ENCODE data around the gene TMEM63C.
"Not testable (repeated sequence)": the region's sequence is repeated elsewhere in the genome, so short reads cannot be mapped to it uniquely, and the experiment has no call there.

TMEM63C gene

DNA sequence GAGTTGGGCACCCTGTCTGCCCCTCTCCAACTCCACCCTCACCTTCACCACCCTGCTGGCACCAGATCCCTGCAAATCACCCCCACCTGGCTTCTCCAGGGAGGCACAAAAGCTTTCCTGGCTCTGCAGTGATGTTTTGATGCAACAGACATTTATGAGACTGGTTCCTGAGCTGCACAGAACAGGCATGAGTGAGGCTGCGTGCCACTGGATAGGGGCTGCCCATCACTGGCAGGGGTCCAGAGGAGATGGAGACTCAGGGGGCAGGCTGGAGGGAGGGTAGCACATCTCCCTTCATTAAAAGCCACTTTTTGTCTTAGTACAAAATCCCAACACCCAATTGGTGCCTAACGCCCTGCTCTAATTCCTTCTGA lies 22.7 kb upstream of the TMEM63C start:
- no peaks in the 10 kb centered on the region for H3K9me3 ChIP-seq (ENCODE audit: control insufficient read depth, insufficient read depth, low read length)
- no peaks in the 10 kb centered on the region for H3K27me3 ChIP-seq (ENCODE audit: control insufficient read depth, insufficient read depth, low read length)
- H3K4me1 ChIP-seq (ENCODE audit: control insufficient read depth, insufficient read depth, low read length): peaks cover 13% of the 10 kb centered on the region
- H3K27ac ChIP-seq (ENCODE audit: low read depth, low read length): no peak overlapping the region
- no peak overlapping the region for H3K9ac ChIP-seq (ENCODE audit: low read depth, low read length)
- H3K36me3 ChIP-seq (ENCODE audit: control insufficient read depth, insufficient read depth, low read length): no peaks in the 10 kb centered on the region
- H3K4me3 ChIP-seq (ENCODE audit: low read depth, low read length): no peak overlapping the region

DNA sequence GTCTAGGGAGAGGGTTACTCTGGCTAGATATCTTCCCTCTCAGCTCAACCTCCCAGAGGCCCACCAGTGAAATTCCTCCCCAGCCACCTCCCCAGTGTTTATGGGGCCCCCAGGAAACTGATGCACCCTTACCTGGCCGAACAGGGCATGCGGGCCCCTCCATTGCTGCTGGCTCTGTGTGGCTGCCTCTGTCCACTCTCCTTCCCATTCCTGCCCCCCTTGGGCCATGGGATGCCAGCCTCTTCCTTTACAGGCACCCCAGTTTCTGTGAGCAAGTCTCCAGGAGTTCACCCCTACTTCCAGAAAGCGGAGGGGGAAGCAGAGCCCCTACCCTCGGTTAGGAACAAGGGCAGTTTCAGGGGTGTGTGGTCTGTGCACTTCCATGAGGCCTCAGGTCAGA lies 20.6 kb upstream of the TMEM63C start:
- no peaks in the 10 kb centered on the region for H3K9me3 ChIP-seq (ENCODE audit: control insufficient read depth, insufficient read depth, low read length)
- peaks cover 13% of the 10 kb centered on the region for H3K4me1 ChIP-seq (ENCODE audit: control insufficient read depth, insufficient read depth, low read length)
- H3K27ac ChIP-seq (ENCODE audit: low read depth, low read length): no peak overlapping the region
- H3K4me3 ChIP-seq (ENCODE audit: low read depth, low read length): no peak overlapping the region
- no peak overlapping the region for H3K9ac ChIP-seq (ENCODE audit: low read depth, low read length)
- no peaks in the 10 kb centered on the region for H3K27me3 ChIP-seq (ENCODE audit: control insufficient read depth, insufficient read depth, low read length)
- no peaks in the 10 kb centered on the region for H3K36me3 ChIP-seq (ENCODE audit: control insufficient read depth, insufficient read depth, low read length)

DNA sequence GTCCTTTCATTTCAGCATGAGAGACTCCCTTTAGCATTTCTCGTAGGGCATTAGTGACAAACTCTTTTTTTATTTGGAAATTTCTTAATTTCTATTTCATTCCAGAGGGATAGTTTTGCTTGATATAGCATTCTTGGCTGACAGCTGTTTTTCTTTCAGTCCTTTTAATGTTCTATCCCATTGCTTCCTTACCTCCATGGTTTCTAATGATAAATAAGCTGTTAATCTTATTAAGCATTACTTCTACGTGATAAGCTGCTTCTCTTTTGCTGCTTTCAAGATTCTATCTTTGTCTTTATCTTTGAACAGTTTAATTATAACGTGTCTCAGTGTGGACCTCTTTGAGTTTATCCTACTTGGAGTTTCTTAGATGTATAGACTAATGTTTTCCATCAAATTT lies 11.6 kb upstream of the TMEM63C start:
- H3K9me3 ChIP-seq (ENCODE audit: control insufficient read depth, insufficient read depth, low read length): peaks cover 7% of the 10 kb centered on the region; the same call in 1 of the 2 replicates
- H3K27me3 ChIP-seq (ENCODE audit: control insufficient read depth, insufficient read depth, low read length): no peaks in the 10 kb centered on the region
- no peak overlapping the region for H3K4me3 ChIP-seq (ENCODE audit: low read depth, low read length)
- no peaks in the 10 kb centered on the region for H3K4me1 ChIP-seq (ENCODE audit: control insufficient read depth, insufficient read depth, low read length)
- no peak overlapping the region for H3K27ac ChIP-seq (ENCODE audit: low read depth, low read length)
- H3K9ac ChIP-seq (ENCODE audit: low read depth, low read length): no peak overlapping the region
- no peaks in the 10 kb centered on the region for H3K36me3 ChIP-seq (ENCODE audit: control insufficient read depth, insufficient read depth, low read length)

DNA sequence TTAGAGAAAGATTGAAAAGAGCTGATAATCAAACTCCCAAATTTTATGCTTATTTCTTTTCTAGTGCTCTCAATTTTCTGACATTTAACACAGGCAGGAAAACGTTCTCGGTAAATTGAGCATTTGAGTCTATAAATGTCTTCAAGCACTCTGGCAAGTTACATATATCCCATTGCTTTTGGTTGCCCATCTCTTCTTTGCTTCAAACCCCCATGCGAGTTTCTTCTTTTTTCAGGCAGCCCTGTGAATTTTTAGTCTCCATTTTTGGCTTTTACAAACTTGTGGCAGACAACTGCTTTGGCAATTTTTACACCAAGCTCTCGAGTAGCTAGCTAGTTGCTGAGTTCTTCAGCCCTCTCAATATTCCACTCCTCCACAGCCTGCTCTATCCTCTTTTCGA lies 8.7 kb upstream of the TMEM63C start:
- Histone ChIP-seq H3K4me1 (ENCODE audit: control insufficient read depth, insufficient read depth, low read length) (no peaks in the 10 kb centered on the region), H3K9me3 (ENCODE audit: control insufficient read depth, insufficient read depth, low read length) (peaks cover 7% of the 10 kb centered on the region; the same call in 1 of the 2 replicates), H3K36me3 (ENCODE audit: control insufficient read depth, insufficient read depth, low read length) (no peaks in the 10 kb centered on the region), H3K27me3 (ENCODE audit: control insufficient read depth, insufficient read depth, low read length) (no peaks in the 10 kb centered on the region), H3K4me3 (ENCODE audit: low read depth, low read length) (no peak overlapping the region), H3K9ac (ENCODE audit: low read depth, low read length) (no peak overlapping the region), H3K27ac (ENCODE audit: low read depth, low read length) (no peak overlapping the region)

DNA sequence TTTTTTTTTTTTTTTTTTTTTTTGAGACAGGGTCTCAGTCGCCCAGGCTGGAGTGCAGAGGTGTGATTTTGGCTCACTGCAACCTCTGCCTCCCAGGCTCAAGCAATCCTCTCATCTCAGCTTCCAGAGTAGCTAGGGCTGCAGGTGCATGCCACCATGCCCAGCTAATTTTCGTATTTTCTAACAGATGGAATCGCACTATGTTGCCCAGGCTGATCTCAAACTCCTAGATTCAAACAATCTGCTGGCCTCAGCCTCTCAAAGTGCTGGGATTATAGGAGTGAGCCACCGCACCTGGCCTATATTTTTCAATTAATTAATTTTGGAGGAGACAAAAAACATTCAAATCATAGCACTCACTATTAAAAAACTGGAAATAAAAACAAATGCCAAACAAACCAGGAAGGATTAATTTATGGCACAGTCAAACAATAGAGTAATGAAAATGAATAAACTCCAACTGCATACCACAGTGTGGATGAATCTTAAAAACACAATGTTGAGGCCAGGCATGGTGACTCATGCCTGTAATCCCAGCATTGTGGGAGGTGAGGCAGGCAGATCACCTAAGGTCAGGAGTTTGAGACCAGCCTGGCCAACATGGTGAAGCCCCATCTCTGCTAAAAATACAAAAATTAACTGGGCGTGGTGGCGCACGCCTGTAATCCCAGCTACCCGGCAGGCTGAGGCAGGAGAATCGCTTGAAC lies 7.5 kb upstream of the TMEM63C start:
- not testable (repeated sequence) for H3K4me3 ChIP-seq (ENCODE audit: low read depth, low read length); H3K27ac ChIP-seq (ENCODE audit: low read depth, low read length); H3K27me3 ChIP-seq (ENCODE audit: control insufficient read depth, insufficient read depth, low read length); H3K9me3 ChIP-seq (ENCODE audit: control insufficient read depth, insufficient read depth, low read length); H3K4me1 ChIP-seq (ENCODE audit: control insufficient read depth, insufficient read depth, low read length); H3K36me3 ChIP-seq (ENCODE audit: control insufficient read depth, insufficient read depth, low read length); H3K9ac ChIP-seq (ENCODE audit: low read depth, low read length)

DNA sequence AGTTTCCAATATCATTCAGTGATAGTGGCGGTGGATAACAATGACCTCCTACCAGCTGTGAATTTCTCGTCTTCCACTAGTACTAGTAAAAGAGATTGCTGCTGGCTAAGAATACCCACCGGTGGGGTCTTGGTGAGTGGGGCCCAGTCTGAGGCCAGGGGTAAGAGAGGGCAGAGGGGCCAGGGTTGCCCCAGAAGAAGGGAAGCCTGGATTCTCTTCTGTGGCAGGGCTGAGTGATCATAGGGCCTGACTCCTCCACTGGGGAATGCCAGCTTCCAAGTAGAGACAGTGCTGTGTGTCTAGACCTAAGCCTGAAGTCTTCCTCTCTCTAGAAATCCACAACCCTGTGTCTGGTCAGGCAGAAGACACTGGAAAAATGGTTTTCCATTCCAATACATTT lies 5.8 kb upstream of the TMEM63C start:
- no peak overlapping the region for H3K27ac ChIP-seq (ENCODE audit: low read depth, low read length)
- peaks cover 2% of the 10 kb centered on the region; the same call in 1 of the 2 replicates for H3K4me1 ChIP-seq (ENCODE audit: control insufficient read depth, insufficient read depth, low read length)
- H3K9ac ChIP-seq (ENCODE audit: low read depth, low read length): no peak overlapping the region
- H3K36me3 ChIP-seq (ENCODE audit: control insufficient read depth, insufficient read depth, low read length): no peaks in the 10 kb centered on the region
- H3K27me3 ChIP-seq (ENCODE audit: control insufficient read depth, insufficient read depth, low read length): no peaks in the 10 kb centered on the region
- no peaks in the 10 kb centered on the region for H3K9me3 ChIP-seq (ENCODE audit: control insufficient read depth, insufficient read depth, low read length)
- H3K4me3 ChIP-seq (ENCODE audit: low read depth, low read length): no peak overlapping the region

DNA sequence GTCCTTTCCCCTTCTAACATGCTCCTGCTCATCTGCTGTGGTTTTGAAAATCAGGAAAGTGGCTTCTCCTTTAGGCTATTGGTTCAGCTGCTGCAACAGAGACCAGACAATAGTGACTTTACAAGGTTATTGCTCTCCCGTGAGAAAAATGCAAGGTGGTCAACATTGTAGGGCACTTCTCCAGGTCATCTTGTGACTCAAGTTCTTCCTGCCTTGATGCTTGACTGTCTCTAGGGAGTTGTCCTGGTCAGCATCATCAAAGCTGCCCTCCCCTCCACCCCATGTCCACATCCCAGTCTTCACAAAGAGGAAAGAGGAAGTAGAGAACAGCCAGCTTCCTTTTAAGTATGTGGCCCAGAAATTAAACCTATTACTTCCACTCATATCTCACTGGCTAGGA lies 3.9 kb upstream of the TMEM63C start:
- peaks cover 7% of the 10 kb centered on the region; the same call in 1 of the 2 replicates for H3K4me1 ChIP-seq (ENCODE audit: control insufficient read depth, insufficient read depth, low read length)
- H3K9me3 ChIP-seq (ENCODE audit: control insufficient read depth, insufficient read depth, low read length): no peaks in the 10 kb centered on the region
- H3K36me3 ChIP-seq (ENCODE audit: control insufficient read depth, insufficient read depth, low read length): no peaks in the 10 kb centered on the region
- no peak overlapping the region for H3K27ac ChIP-seq (ENCODE audit: low read depth, low read length)
- H3K4me3 ChIP-seq (ENCODE audit: low read depth, low read length): no peak overlapping the region
- H3K27me3 ChIP-seq (ENCODE audit: control insufficient read depth, insufficient read depth, low read length): peaks cover 3% of the 10 kb centered on the region; the same call in 1 of the 2 replicates
- no peak overlapping the region for H3K9ac ChIP-seq (ENCODE audit: low read depth, low read length)

DNA sequence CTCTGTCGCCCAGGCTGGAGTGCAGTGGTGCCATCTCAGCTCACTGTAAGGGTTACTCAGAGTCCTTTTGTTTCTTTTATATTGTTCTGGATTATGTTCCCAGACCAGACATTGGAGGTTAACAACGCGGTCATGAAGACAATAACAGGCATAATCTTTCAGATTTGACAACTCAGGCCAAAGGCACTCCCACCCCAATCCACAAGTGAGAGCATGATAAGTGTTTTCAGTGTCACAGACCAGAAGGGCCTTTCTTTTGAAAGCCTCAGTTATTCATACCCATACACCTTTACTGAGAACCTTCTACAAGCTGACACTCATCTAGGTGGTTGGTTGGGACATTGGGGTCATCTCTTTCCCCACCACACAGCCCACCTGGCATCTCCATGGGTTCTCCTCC lies 2.9 kb upstream of the TMEM63C start:
- Histone ChIP-seq H3K27ac (ENCODE audit: low read depth, low read length) (no peak overlapping the region), H3K4me3 (ENCODE audit: low read depth, low read length) (no peak overlapping the region), H3K9ac (ENCODE audit: low read depth, low read length) (no peak overlapping the region), H3K36me3 (ENCODE audit: control insufficient read depth, insufficient read depth, low read length) (no peaks in the 10 kb centered on the region), H3K4me1 (ENCODE audit: control insufficient read depth, insufficient read depth, low read length) (peaks cover 7% of the 10 kb centered on the region; the same call in 1 of the 2 replicates), H3K27me3 (ENCODE audit: control insufficient read depth, insufficient read depth, low read length) (peaks cover 6% of the 10 kb centered on the region; the same call in 1 of the 2 replicates), H3K9me3 (ENCODE audit: control insufficient read depth, insufficient read depth, low read length) (no peaks in the 10 kb centered on the region)

DNA sequence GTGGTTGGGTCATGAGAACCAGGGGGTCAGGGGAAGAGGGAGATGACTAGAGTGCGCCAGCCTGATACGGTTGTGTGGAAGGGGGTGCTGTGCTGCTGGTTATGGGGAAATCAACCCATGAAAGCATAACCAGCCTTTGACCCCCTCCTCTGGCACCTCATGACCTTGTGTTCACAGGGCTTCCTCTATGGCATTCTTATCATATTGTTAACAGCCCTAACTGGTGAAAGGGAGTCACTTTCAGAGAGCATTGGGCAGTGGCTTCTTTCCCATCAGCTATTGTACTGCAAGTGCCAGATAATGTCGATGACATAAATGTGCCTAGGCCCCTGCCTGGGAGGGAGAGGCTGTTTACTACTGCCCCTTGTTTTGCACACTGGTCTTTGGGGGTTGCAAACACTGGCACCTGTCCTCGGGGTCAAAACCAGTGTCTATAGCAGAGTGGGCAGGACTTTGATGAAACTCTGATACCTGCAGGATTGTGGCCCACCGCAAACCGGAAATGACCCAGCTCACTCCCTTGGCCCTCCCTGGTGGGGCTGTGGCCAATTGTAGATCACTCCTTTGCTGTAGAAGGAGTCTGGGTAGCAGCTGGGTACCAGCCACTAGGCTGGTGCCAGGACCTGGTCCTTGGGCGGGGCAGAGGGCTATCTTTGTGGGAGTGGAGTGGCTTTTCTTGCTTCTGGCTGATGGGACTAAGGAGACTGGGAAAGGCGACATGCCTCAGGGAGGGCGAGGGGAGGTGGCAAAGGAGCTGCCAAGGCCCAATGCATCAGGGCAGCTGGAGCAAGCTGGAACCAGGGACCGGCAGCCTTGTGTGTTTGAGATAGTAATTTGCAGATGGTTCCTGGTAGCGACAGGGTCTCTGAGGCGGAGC lies 634 bp upstream of the TMEM63C start:
- Histone ChIP-seq H3K4me3 (ENCODE audit: low read depth, low read length) (peak overlapping the region; percentile 37; the same call in 1 of the 2 replicates), H3K27ac (ENCODE audit: low read depth, low read length) (no peak overlapping the region), H3K27me3 (ENCODE audit: control insufficient read depth, insufficient read depth, low read length) (peaks cover 6% of the 10 kb centered on the region; the same call in 1 of the 2 replicates), H3K9me3 (ENCODE audit: control insufficient read depth, insufficient read depth, low read length) (no peaks in the 10 kb centered on the region), H3K36me3 (ENCODE audit: control insufficient read depth, insufficient read depth, low read length) (no peaks in the 10 kb centered on the region), H3K4me1 (ENCODE audit: control insufficient read depth, insufficient read depth, low read length) (peaks cover 7% of the 10 kb centered on the region; the same call in 1 of the 2 replicates), H3K9ac (ENCODE audit: low read depth, low read length) (no peak overlapping the region)

DNA sequence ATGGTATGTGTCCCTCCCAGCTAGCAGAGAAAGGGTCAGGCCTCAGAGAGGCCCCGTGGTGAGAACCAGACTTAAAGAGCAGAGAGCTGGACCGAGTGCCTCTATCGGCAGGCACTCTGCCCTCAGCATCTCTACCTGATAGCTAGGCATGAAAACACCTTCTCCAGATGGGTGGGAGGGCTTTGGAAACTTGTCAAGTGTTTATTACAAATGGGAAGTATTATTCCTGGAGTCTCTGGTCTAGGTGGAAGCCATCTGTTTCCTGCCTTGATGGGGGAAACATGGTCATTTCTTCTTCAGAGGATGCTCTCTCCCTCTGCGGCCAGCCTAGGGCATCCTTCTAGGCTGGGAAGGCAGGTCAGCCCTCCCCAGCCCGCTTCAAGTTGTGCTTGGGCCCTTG lies 2.3 kb downstream of the TMEM63C start:
- no peaks in the 10 kb centered on the region for H3K36me3 ChIP-seq (ENCODE audit: control insufficient read depth, insufficient read depth, low read length)
- no peak overlapping the region for H3K9ac ChIP-seq (ENCODE audit: low read depth, low read length)
- H3K4me3 ChIP-seq (ENCODE audit: low read depth, low read length): no peak overlapping the region
- H3K4me1 ChIP-seq (ENCODE audit: control insufficient read depth, insufficient read depth, low read length): peaks cover 13% of the 10 kb centered on the region; the same call in 1 of the 2 replicates
- no peaks in the 10 kb centered on the region for H3K9me3 ChIP-seq (ENCODE audit: control insufficient read depth, insufficient read depth, low read length)
- H3K27me3 ChIP-seq (ENCODE audit: control insufficient read depth, insufficient read depth, low read length): peaks cover 6% of the 10 kb centered on the region; the same call in 1 of the 2 replicates
- H3K27ac ChIP-seq (ENCODE audit: low read depth, low read length): no peak overlapping the region
